Activated CD4-positive, alpha-beta memory T cell treated with anti-CD3 and anti-CD28 coated beads for 36 hours (primary cell): ENCODE results near the gene F9. TPM values are rescaled to one million over a fixed set of nuclear protein-coding genes. Genes with fewer than 3 reads are reported as not detected.
"Not testable (repeated sequence)": the region's sequence is repeated elsewhere in the genome, so short reads cannot be mapped to it uniquely, and the experiment has no call there.

Experiments
- CTCF ChIA-PET: fragments of 350-600 bp; sonication (Branson Sonifier 250); formaldehyde crosslinking; loops from one replicate; lab custom pipeline; 2021; ENCODE audit warnings: antibody characterized with exemption, inconsistent platforms; lab: Charles Lee
- POLR2A ChIA-PET: fragments of 350-600 bp; sonication (Branson Sonifier 250); formaldehyde crosslinking; loops from one replicate; lab custom pipeline; 2021; ENCODE audit warnings: antibody characterized with exemption; lab: Charles Lee
- DNase-seq: peaks from one replicate; pipeline ENCODE4 v3.0.0-alpha.2; 2020
- H3K27ac Mint-ChIP-seq: one replicate; pipeline ENCODE4 v1.8.0; 2021; ENCODE audit warnings: mixed read lengths
- H3K27me3 Mint-ChIP-seq: one replicate; pipeline ENCODE4 v1.8.0; 2021; ENCODE audit warnings: mixed read lengths
- H3K36me3 Mint-ChIP-seq: one replicate; pipeline ENCODE4 v1.8.0; 2021; ENCODE audit warnings: mixed read lengths
- H3K4me1 Mint-ChIP-seq: one replicate; pipeline ENCODE4 v1.8.0; 2021; ENCODE audit warnings: low read depth, mixed read lengths
- H3K4me3 Mint-ChIP-seq: one replicate; pipeline ENCODE4 v1.8.0; 2021; ENCODE audit warnings: mild to moderate bottlenecking, mixed read lengths
- H3K9me3 Mint-ChIP-seq: one replicate; pipeline ENCODE4 v1.8.0; 2021; ENCODE audit warnings: mixed read lengths
- intact Hi-C: fragments of 100-400 bp; cut with micrococcal nuclease; formaldehyde crosslinking; loops from one replicate; pipeline ENCODE4 v1.15.1; 2023
- total RNA-seq, 2 experiments: library from RNA; stranded (reverse); gene quantifications; one replicate each; pipeline ENCODE4 v1.2.3, GENCODE V29; 2021

The F9 gene
- total RNA-seq = not detected

- Mint-ChIP-seq H3K27ac (no peak within 1 kb of the TSS), H3K36me3 (no peaks in the 10 kb centered on the region), H3K4me1 (no peaks in the 10 kb centered on the region), H3K9me3 (no peaks in the 10 kb centered on the region), H3K4me3 (no peak within 1 kb of the TSS), H3K27me3 (no peaks in the 10 kb centered on the region)
- ChIA-PET CTCF (no interaction called here), POLR2A (no interaction called here)
- DNase-seq = no peak
- intact Hi-C loops = no loop called here
These were observed at the start of gene F9 for GRCh38 chrX:139530550-139530949. Gene F9 (plus strand): TSS chrX:139530739. CDS start chrX:139530765, 26 bp downstream.

DNA sequence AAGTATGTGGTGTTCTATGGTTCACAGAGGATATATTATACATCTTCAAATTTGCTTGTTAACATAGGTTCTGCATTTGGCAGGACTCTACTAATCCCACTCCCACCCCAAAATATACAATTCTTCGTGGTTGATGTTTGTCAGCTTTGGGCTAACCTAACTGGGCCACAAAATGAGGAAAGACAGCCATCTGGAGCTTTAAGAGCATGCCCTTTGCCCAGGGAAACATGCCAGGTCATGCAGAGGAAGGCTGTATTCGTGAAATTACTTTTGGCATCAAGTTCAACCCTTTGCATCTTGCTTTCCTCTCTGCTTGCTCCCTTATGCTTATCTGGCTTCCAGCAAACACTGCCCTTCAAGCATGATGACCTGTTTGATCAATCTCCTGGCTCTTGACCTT, 46.8 kb upstream of the F9 start:
- no peak for DNase-seq
- ChIA-PET CTCF (no interaction called here), POLR2A (no interaction called here)
- intact Hi-C loops = no loop called here
- Mint-ChIP-seq H3K36me3 (no peaks in the 10 kb centered on the region), H3K4me3 (no peak overlapping the region), H3K27ac (no peak overlapping the region), H3K27me3 (no peaks in the 10 kb centered on the region), H3K4me1 (no peaks in the 10 kb centered on the region), H3K9me3 (no peaks in the 10 kb centered on the region)

GRCh38 chrX:139484591-139484990, 45.9 kb upstream of the F9 start:
- DNase-seq = no peak
- Mint-ChIP-seq H3K4me3 (no peak overlapping the region), H3K4me1 (no peaks in the 10 kb centered on the region), H3K27me3 (no peaks in the 10 kb centered on the region), H3K9me3 (no peaks in the 10 kb centered on the region), H3K27ac (no peak overlapping the region), H3K36me3 (no peaks in the 10 kb centered on the region)
- ChIA-PET POLR2A (no interaction called here), CTCF (no interaction called here)
- intact Hi-C loops = no loop called here

GRCh38 chrX:139495324-139495723, 35.2 kb upstream of the F9 start:
- H3K9me3 Mint-ChIP-seq = no peaks in the 10 kb centered on the region
- H3K4me1 Mint-ChIP-seq = no peaks in the 10 kb centered on the region
- no peaks in the 10 kb centered on the region for H3K27me3 Mint-ChIP-seq

GRCh38 chrX:139506333-139506732, 24.2 kb upstream of the F9 start:
- H3K9me3 Mint-ChIP-seq = no peaks in the 10 kb centered on the region
- H3K36me3 Mint-ChIP-seq = no peaks in the 10 kb centered on the region

More at GRCh38 chrX:139495324-139495723, 35.2 kb upstream of the F9 start:
- Mint-ChIP-seq H3K4me3 (no peak overlapping the region), H3K27ac (no peak overlapping the region), H3K36me3 (no peaks in the 10 kb centered on the region)
- CTCF ChIA-PET = no interaction called here
- intact Hi-C loops = no loop called here
- no peak for DNase-seq
- POLR2A ChIA-PET = no interaction called here

DNA sequence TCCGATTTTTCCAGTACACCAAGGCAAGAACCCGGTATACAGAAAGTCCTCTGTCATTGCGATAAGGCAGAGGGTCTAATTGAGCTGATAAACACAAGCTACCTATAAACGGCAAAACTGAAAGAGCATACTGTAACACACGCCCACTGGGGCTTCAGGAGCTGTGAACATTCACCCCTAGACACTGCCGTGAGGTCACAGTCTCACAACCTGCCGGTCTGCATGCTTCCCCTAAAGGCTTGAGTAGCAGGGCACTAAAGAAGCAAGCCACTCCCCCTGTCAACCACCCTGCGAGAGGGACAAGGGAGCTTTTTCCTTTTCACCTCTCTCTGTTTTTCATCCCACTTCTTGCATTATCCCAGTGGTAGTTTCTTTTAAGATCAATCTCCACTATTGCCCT, 22.4 kb upstream of the F9 start:
- intact Hi-C loops = no loop called here
- ChIA-PET CTCF (no interaction called here), POLR2A (no interaction called here)
- no peaks in the 10 kb centered on the region for H3K9me3 Mint-ChIP-seq
- H3K4me1 Mint-ChIP-seq = no peaks in the 10 kb centered on the region
- H3K4me3 Mint-ChIP-seq = no peak overlapping the region
- no peaks in the 10 kb centered on the region for H3K36me3 Mint-ChIP-seq
- H3K27me3 Mint-ChIP-seq = no peaks in the 10 kb centered on the region
- H3K27ac Mint-ChIP-seq = no peak overlapping the region
- no peak for DNase-seq

More at GRCh38 chrX:139506333-139506732, 24.2 kb upstream of the F9 start:
- no peak for DNase-seq
- no peaks in the 10 kb centered on the region for H3K4me1 Mint-ChIP-seq
- no peak overlapping the region for H3K27ac Mint-ChIP-seq
- no peaks in the 10 kb centered on the region for H3K27me3 Mint-ChIP-seq
- intact Hi-C loops = no loop called here
- CTCF ChIA-PET = no interaction called here
- POLR2A ChIA-PET = no interaction called here
- H3K4me3 Mint-ChIP-seq = no peak overlapping the region

DNA sequence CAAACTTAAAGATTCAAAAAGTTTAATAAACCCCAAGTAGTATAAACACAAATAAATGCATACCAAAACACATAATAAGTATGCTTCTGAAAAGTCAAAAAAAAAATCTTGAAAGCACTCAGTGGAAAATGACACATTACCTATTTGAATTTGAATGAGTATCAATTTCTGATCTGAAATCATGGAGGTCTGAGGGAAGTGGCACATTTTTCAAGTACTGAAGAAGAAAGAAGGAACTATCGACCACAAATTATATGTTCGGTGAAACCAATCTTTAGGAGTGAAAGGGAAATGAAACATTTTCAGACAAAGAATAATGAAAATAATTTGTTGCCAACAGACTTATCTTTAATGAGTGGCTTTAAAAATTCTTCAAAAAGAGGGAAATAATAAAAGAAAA, 12.1 kb upstream of the F9 start:
- ChIA-PET POLR2A (no interaction called here), CTCF (no interaction called here)
- intact Hi-C loops = no loop called here
- DNase-seq = no peak
- no peak overlapping the region for H3K27ac Mint-ChIP-seq
- no peaks in the 10 kb centered on the region for H3K36me3 Mint-ChIP-seq
- no peaks in the 10 kb centered on the region for H3K9me3 Mint-ChIP-seq
- no peaks in the 10 kb centered on the region for H3K4me1 Mint-ChIP-seq
- H3K27me3 Mint-ChIP-seq = no peaks in the 10 kb centered on the region
- H3K4me3 Mint-ChIP-seq = no peak overlapping the region

DNA sequence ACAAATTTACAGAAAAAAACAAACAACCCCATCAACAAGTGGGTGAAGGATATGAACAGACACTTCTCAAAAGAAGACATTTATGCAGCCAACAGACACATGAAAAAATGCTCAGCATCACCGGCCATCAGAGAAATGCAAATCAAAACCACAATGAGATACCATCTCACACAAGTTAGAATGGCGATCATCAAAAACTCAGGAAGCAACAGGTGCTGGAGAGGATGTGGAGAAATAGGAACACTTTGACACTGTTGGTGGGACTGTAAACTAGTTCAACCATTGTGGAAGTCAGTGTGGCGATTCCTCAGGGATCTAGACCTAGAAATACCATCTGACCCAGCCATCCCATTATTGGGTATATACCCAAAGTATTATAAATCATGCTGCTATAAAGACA, 1.7 kb upstream of the F9 start:
- H3K4me3 Mint-ChIP-seq, H3K27me3 Mint-ChIP-seq, intact Hi-C loops, POLR2A ChIA-PET, CTCF ChIA-PET, H3K4me1 Mint-ChIP-seq, DNase-seq, H3K9me3 Mint-ChIP-seq, H3K36me3 Mint-ChIP-seq, H3K27ac Mint-ChIP-seq: not testable (repeated sequence)

DNA sequence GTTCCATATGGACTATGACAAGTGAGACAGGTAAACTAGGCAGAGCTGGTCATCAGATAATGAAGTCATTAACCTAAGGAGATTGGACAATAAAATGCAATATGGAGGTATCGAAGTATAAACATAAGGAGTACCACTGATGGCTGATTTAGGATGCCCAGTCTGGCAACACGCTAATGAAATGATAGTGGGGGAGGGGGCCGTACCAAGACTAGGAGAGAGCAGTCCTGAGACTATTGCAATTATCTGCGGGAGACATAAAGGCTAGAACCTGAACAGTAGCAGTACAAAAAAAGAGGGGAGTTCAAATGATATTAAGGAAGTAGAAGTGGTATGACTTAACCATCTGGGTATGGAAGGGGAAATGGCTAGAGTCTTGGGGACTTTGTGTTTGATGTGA, 2.3 kb downstream of the F9 start:
- intact Hi-C loops = no loop called here
- Mint-ChIP-seq H3K27me3 (no peaks in the 10 kb centered on the region), H3K36me3 (no peaks in the 10 kb centered on the region), H3K4me1 (no peaks in the 10 kb centered on the region), H3K27ac (no peak overlapping the region), H3K4me3 (no peak overlapping the region), H3K9me3 (no peaks in the 10 kb centered on the region)
- POLR2A ChIA-PET = no interaction called here
- no peak for DNase-seq
- CTCF ChIA-PET = no interaction called here

GRCh38 chrX:139533444-139533843, 2.9 kb downstream of the F9 start:
- intact Hi-C loops = no loop called here
- H3K27me3 Mint-ChIP-seq = no peaks in the 10 kb centered on the region
- ChIA-PET POLR2A (no interaction called here), CTCF (no interaction called here)
- no peak overlapping the region for H3K4me3 Mint-ChIP-seq
- H3K36me3 Mint-ChIP-seq = no peaks in the 10 kb centered on the region
- no peaks in the 10 kb centered on the region for H3K4me1 Mint-ChIP-seq
- no peak for DNase-seq
- H3K9me3 Mint-ChIP-seq = no peaks in the 10 kb centered on the region
- H3K27ac Mint-ChIP-seq = no peak overlapping the region

- Mint-ChIP-seq H3K27ac (no peak overlapping the region), H3K4me3 (no peak overlapping the region), H3K9me3 (no peaks in the 10 kb centered on the region), H3K27me3 (peaks cover 2% of the 10 kb centered on the region), H3K4me1 (no peaks in the 10 kb centered on the region), H3K36me3 (no peaks in the 10 kb centered on the region)
- ChIA-PET POLR2A (no interaction called here), CTCF (no interaction called here)
- intact Hi-C loops = no loop called here
- no peak for DNase-seq
These were observed 8.6 kb downstream of the F9 start for GRCh38 chrX:139538907-139539790.

DNA sequence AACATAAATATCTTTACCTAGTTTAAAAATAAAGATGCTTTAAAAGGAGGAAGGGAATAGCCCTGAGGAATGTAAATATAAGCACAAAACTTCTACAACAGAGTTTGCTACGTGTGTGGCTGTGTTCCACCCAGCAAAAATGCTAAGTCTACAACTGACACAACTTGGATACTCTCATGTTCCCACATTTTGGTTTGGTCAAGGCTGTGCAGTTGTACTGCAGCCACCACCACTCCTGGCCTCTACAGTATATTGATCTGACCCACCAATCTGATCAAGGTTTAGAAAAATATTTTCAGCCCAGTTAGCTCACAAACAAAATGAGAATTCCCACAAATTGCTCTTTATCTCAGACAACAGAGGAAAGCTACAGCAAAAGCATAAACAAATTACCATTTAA, 12.1 kb downstream of the F9 start:
- no peak for DNase-seq
- Mint-ChIP-seq H3K36me3 (no peaks in the 10 kb centered on the region), H3K9me3 (no peaks in the 10 kb centered on the region), H3K27me3 (peaks cover 2% of the 10 kb centered on the region), H3K4me3 (no peak overlapping the region), H3K4me1 (no peaks in the 10 kb centered on the region), H3K27ac (no peak overlapping the region)
- ChIA-PET POLR2A (no interaction called here), CTCF (no interaction called here)
- intact Hi-C loops = no loop called here

DNA sequence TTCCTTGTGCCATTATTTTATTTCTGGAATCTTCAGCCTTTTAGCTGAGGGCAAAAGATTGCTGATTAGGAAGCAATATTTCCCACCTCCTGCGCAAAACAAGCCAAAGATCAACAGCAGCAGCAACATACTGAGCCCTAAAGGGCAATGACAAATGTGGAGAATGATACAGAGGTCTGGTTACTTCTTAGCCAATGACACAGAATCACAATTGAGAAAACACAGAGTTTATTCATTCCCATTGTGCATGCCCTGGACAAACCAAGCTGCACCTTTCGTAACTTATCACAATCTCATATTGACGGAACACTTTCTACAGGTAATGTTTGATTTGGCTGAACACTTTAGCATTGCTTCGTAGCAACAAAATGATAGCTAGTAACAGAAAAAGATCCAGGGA, 13.4 kb downstream of the F9 start:
- Mint-ChIP-seq H3K4me1 (no peaks in the 10 kb centered on the region), H3K9me3 (no peaks in the 10 kb centered on the region), H3K27me3 (peaks cover 2% of the 10 kb centered on the region), H3K4me3 (no peak overlapping the region), H3K27ac (no peak overlapping the region), H3K36me3 (no peaks in the 10 kb centered on the region)
- DNase-seq = no peak
- intact Hi-C loops = no loop called here
- CTCF ChIA-PET = no interaction called here
- POLR2A ChIA-PET = no interaction called here
